HCT116 (cell line): ENCODE data around the gene KRT73. TPM values are rescaled to one million over a fixed set of nuclear protein-coding genes. Genes with fewer than 3 reads are reported as not detected.

ENCODE experiments used
- ATAC-seq: fragments of 200-7000 bp; cut with Tn5 transposase; 2 replicates; pipeline ENCODE4 v1.9.1; 2020; ENCODE audit warnings: mild to moderate bottlenecking, moderate library complexity
- BruUV-seq: library from RNA; stranded (reverse); fragments of 400-500 nt; replicated peaks from 2 replicates; lab custom pipeline; 2021; lab: Mats Ljungman, UMichigan
- CTCF ChIA-PET: fragments of 300-600 bp; sonication (Branson Sonifier 250); formaldehyde crosslinking; loops from one replicate; lab custom pipeline; 2021; ENCODE audit warnings: antibody characterized with exemption; lab: Charles Lee
- POLR2A ChIA-PET: fragments of 300-600, 350-600 bp; sonication (Branson Sonifier 250); formaldehyde crosslinking; loops from one replicate; lab custom pipeline; 2021; ENCODE audit warnings: antibody characterized with exemption; lab: Charles Lee
- RAD21 ChIA-PET, 2 experiments: fragments of 300-600 bp; sonication (Branson Sonifier 250); formaldehyde crosslinking; loops; one replicate each; lab custom pipeline; 2023; ENCODE audit warnings: low total read pairs in 2 of 2; ENCODE audit not compliant: uncharacterized antibody in 2 of 2, unreplicated experiment in 2 of 2, low non-redundant PET in 1 of 2; lab: Charles Lee
- DNase-seq: peaks from one replicate; pipeline ENCODE4 v3.0.0-alpha.2; 2010; ENCODE audit warnings: low read depth, low spot score
- H2AFZ ChIP-seq: fragments of 200-600 bp; shearing (Covaris generic), sonication (generic); 2 replicates; pipeline ENCODE4 v1.6.1; 2017; ENCODE audit warnings: low read depth, mixed run types, mixed read lengths, antibody characterized with exemption, low read length; ENCODE audit not compliant: poor library complexity, severe bottlenecking
- H3K27ac ChIP-seq: 2 replicates; pipeline ENCODE4 v1.5.1; 2012; ENCODE audit warnings: low read depth, low read length
- H3K27me3 ChIP-seq: fragments of 200-600 bp; sonication (generic); 2 replicates; pipeline ENCODE4 v1.6.1; 2016; ENCODE audit warnings: mixed run types, low read length, mixed read lengths; ENCODE audit not compliant: insufficient read depth
- H3K36me3 ChIP-seq, 2 experiments: fragments of 200-500 bp in 1 of 2; fragments of 200-600 bp in 1 of 2; sonication (Bioruptor generic) in 1 of 2; sonication (generic) in 1 of 2; 2 replicates each; pipeline versions ENCODE4 v1.5.1 to v1.6.1; 2014 to 2016; ENCODE audit warnings: low read length in 2 of 2, inconsistent platforms in 1 of 2, mixed read lengths in 1 of 2, mixed run types in 1 of 2; ENCODE audit not compliant: insufficient read depth in 2 of 2, control insufficient read depth in 1 of 2
- H3K4me1 ChIP-seq, 2 experiments: fragments of 200-600 bp in 1 of 2; sonication (generic) in 1 of 2; 2 replicates each; pipeline versions ENCODE4 v1.5.1 to v1.6.1; 2012 to 2017; ENCODE audit warnings: low read length in 2 of 2, inconsistent platforms in 1 of 2, mild to moderate bottlenecking in 1 of 2, mixed read lengths in 1 of 2, mixed run types in 1 of 2, moderate library complexity in 1 of 2; ENCODE audit not compliant: insufficient read depth in 2 of 2, control insufficient read depth in 1 of 2
- H3K4me2 ChIP-seq: fragments of 200-600 bp; sonication (generic); 2 replicates; pipeline ENCODE4 v1.6.1; 2017; ENCODE audit warnings: mixed run types, low read length, mixed read lengths
- H3K4me3 ChIP-seq, 2 experiments: fragments of 200-600 bp in 1 of 2; sonication (generic) in 1 of 2; replicated peaks in 1 of 2; 2 replicates each; pipeline ENCODE4 v1.5.1; 2011 to 2016; ENCODE audit warnings: low read length in 2 of 2, control low read depth in 1 of 2, low read depth in 1 of 2, mild to moderate bottlenecking in 1 of 2, mixed read lengths in 1 of 2, mixed run types in 1 of 2
- H3K79me2 ChIP-seq: fragments of 200-600 bp; sonication (generic); 2 replicates; pipeline ENCODE4 v1.6.1; 2017; ENCODE audit warnings: mild to moderate bottlenecking, mixed run types, low read length, moderate library complexity, mixed read lengths; ENCODE audit not compliant: insufficient read depth
- H3K9ac ChIP-seq: fragments of 200-600 bp; sonication (generic); 2 replicates; pipeline ENCODE4 v1.6.1; 2016; ENCODE audit warnings: low read length, mixed read lengths
- H3K9me2 ChIP-seq: fragments of 200-600 bp; sonication (generic), shearing (Covaris generic); 2 replicates; pipeline ENCODE4 v1.6.1; 2017; ENCODE audit warnings: mixed run types, mild to moderate bottlenecking, moderate library complexity; ENCODE audit not compliant: insufficient read depth
- H3K9me3 ChIP-seq, 2 experiments: fragments of 200-500 bp in 1 of 2; fragments of 200-600 bp in 1 of 2; sonication (Bioruptor generic) in 1 of 2; sonication (generic) in 1 of 2; 2 replicates each; pipeline ENCODE4 v1.6.1; 2014 to 2017; ENCODE audit warnings: low read length in 2 of 2, mixed read lengths in 2 of 2, inconsistent platforms in 1 of 2, low read depth in 1 of 2, mild to moderate bottlenecking in 1 of 2, mixed run types in 1 of 2, moderate library complexity in 1 of 2; ENCODE audit not compliant: control insufficient read depth in 1 of 2, insufficient read depth in 1 of 2
- H4K20me1 ChIP-seq: fragments of 200-600 bp; sonication (generic), shearing (Covaris generic); 2 replicates; pipeline ENCODE4 v1.6.1; 2017; ENCODE audit warnings: mixed run types, mild to moderate bottlenecking, moderate library complexity; ENCODE audit not compliant: insufficient read depth
- CBX3 ChIP-seq: IDR thresholded peaks from 2 replicates; pipeline ENCODE4 v1.6.1; 2012; ENCODE audit warnings: low read depth
- CEBPB ChIP-seq: IDR thresholded peaks from 2 replicates; pipeline ENCODE4 v1.6.1; 2012; ENCODE audit warnings: low read depth
- CTCF ChIP-seq, 3 experiments: fragments of 200-600 bp in 1 of 3; sonication (generic) in 1 of 3; IDR thresholded peaks in 2 of 3; conservative IDR thresholded peaks in 1 of 3; 2 replicates each; pipeline ENCODE4 v1.5.1; 2012 to 2017; ENCODE audit warnings: low read depth in 2 of 3, low read length in 2 of 3, antibody characterized with exemption in 1 of 3, borderline replicate concordance in 1 of 3, control low read depth in 1 of 3, mild to moderate bottlenecking in 1 of 3, mixed read lengths in 1 of 3, mixed run types in 1 of 3, moderate library complexity in 1 of 3; ENCODE audit not compliant: insufficient read depth in 1 of 3
- EGR1 ChIP-seq: IDR thresholded peaks from 2 replicates; pipeline ENCODE4 v1.6.1; 2012; ENCODE audit warnings: low read depth
- ELF1 ChIP-seq: IDR thresholded peaks from 2 replicates; pipeline ENCODE4 v1.6.1; 2012; ENCODE audit warnings: low read depth, borderline replicate concordance
- EZH2 ChIP-seq: fragments of 200-600 bp; sonication (generic); IDR thresholded peaks from 2 replicates; pipeline ENCODE4 v1.6.1; 2017; ENCODE audit warnings: antibody characterized with exemption, mixed run types
- EZH2phosphoT487 ChIP-seq: fragments of 200-600 bp; IDR thresholded peaks from 2 replicates; pipeline ENCODE4 v1.6.1; 2018; ENCODE audit warnings: antibody characterized with exemption, borderline replicate concordance
- FOSL1 ChIP-seq: IDR thresholded peaks from 2 replicates; pipeline ENCODE4 v1.6.1; 2012; ENCODE audit warnings: low read depth
- JUND ChIP-seq: IDR thresholded peaks from 2 replicates; pipeline ENCODE4 v1.6.1; 2012
- POLR2A ChIP-seq: IDR thresholded peaks from 2 replicates; pipeline ENCODE4 v1.7.0; 2011; ENCODE audit warnings: borderline replicate concordance; ENCODE audit not compliant: insufficient read depth, insufficient read length; ENCODE audit errors: extremely low read depth
- POLR2AphosphoS5 ChIP-seq: IDR thresholded peaks from 2 replicates; pipeline ENCODE4 v1.6.1; 2011; ENCODE audit warnings: mild to moderate bottlenecking, low read depth, low read length, moderate library complexity
- RAD21 ChIP-seq: IDR thresholded peaks from 2 replicates; pipeline ENCODE4 v1.6.1; 2012; ENCODE audit warnings: low read depth, mild to moderate bottlenecking
- SIN3A ChIP-seq: IDR thresholded peaks from 2 replicates; pipeline ENCODE4 v1.6.1; 2012; ENCODE audit warnings: low read depth
- SP1 ChIP-seq: IDR thresholded peaks from 2 replicates; pipeline ENCODE4 v1.6.1; 2012; ENCODE audit warnings: low read depth
- SRF ChIP-seq: IDR thresholded peaks from 2 replicates; pipeline ENCODE4 v1.6.1; 2012; ENCODE audit warnings: low read depth
- TCF7L2 ChIP-seq: IDR thresholded peaks from 2 replicates; pipeline ENCODE4 v1.7.0; 2011; ENCODE audit warnings: borderline replicate concordance, inconsistent platforms; ENCODE audit not compliant: insufficient read depth, insufficient read length; ENCODE audit errors: extremely low read depth
- ZBTB33 ChIP-seq: IDR thresholded peaks from 2 replicates; pipeline ENCODE4 v1.6.1; 2011; ENCODE audit warnings: mild to moderate bottlenecking, low read length, moderate library complexity; ENCODE audit not compliant: insufficient replicate concordance; ENCODE audit errors: extremely low read depth
- ZFX ChIP-seq: fragments of 450-650 bp; IDR thresholded peaks from 2 replicates; pipeline ENCODE4 v1.6.1; 2017
- ZNF274 ChIP-seq: fragments of 200-500 bp; sonication (Bioruptor generic); IDR thresholded peaks from 2 replicates; pipeline ENCODE4 v1.6.1; 2014; ENCODE audit warnings: mild to moderate bottlenecking, low read depth, low read length, inconsistent platforms
- intact Hi-C: fragments of 100-400 bp; cut with micrococcal nuclease; formaldehyde crosslinking; loops from 2 replicates; pipeline ENCODE4 v1.10.0; 2022
- total RNA-seq: library from RNA; stranded (reverse); gene quantifications from one replicate; pipeline ENCODE4 v1.2.1, GENCODE V29; 2021; ENCODE audit not compliant: unreplicated experiment

KRT73 gene
- total RNA-seq, 1 experiment from 2014 or later, result not detected

GRCh38 chr12:52662093-52662917, 43.9 kb upstream of the KRT73 start:
- Histone ChIP-seq H2AFZ (no peak overlapping the region), H3K27ac (no peak overlapping the region), H3K4me1 (no peaks in the 10 kb centered on the region), H3K9ac (no peak overlapping the region), H3K4me3 (no peak overlapping the region), H3K4me2 (no peak overlapping the region), H3K9me3 (no peaks in the 10 kb centered on the region), H3K36me3 (no peaks in the 10 kb centered on the region), H4K20me1 (no peaks in the 10 kb centered on the region), H3K79me2 (no peaks in the 10 kb centered on the region), H3K27me3 (no peaks in the 10 kb centered on the region), H3K9me2 (no peaks in the 10 kb centered on the region)
- ChIA-PET RAD21 (no interaction called here), CTCF (no interaction called here), POLR2A (no interaction called here)
- intact Hi-C loops, result no loop called here
- BruUV-seq, result no TSS peak
- DNase-seq, result no peak
- no peak for TF ChIP-seq ELF1
- no peak for TF ChIP-seq CEBPB
- TF ChIP-seq ZFX, result no peak
- no peak for TF ChIP-seq RAD21
- TF ChIP-seq EZH2phosphoT487, result no peak
- TF ChIP-seq ZBTB33, result no peak
- no peak for TF ChIP-seq TCF7L2
- no peak for TF ChIP-seq ZNF274
- TF ChIP-seq SIN3A, result no peak
- TF ChIP-seq POLR2AphosphoS5, result no peak
- no peak for TF ChIP-seq JUND
- TF ChIP-seq FOSL1, result no peak
- TF ChIP-seq CTCF (IDR thresholded peaks at IDR 0.05 in 2 of 3, conservative IDR thresholded peaks at IDR 0.05 in 1 of 3; ENCODE audit: borderline replicate concordance in 1 of 3, insufficient read depth in 1 of 3, low read depth in 2 of 3, low read length in 2 of 3), result no peak
- no peak for TF ChIP-seq SP1
- TF ChIP-seq POLR2A, result no peak
- no peak for TF ChIP-seq EGR1
- TF ChIP-seq SRF, result no peak
- TF ChIP-seq CBX3, result no peak
- no peak for TF ChIP-seq EZH2
- no peak for ATAC-seq
